CD4-positive, alpha-beta memory T cell (primary cell): ENCODE results near the gene CILP. TPM values are rescaled to one million over a fixed set of nuclear protein-coding genes. Genes with fewer than 3 reads are reported as not detected.

Source experiments
- CTCF ChIA-PET: fragments of 350-600 bp; sonication (Branson Sonifier 250); formaldehyde crosslinking; loops from one replicate; lab custom pipeline; 2021; ENCODE audit warnings: inconsistent platforms; ENCODE audit not compliant: partially characterized antibody; lab: Charles Lee
- POLR2A ChIA-PET: fragments of 350-600 bp; sonication (Branson Sonifier 250); formaldehyde crosslinking; loops from one replicate; lab custom pipeline; 2021; ENCODE audit not compliant: partially characterized antibody; lab: Charles Lee
- DNase-seq, 5 donors: peaks; one replicate each; pipeline versions ENCODE4 v3.0.0 to v3.0.0-alpha.2; 2020 to 2022; ENCODE audit warnings: mixed read lengths in 1 of 5
- H3K27ac ChIP-seq: one replicate; pipeline ENCODE4 v1.7.0; 2013; ENCODE audit warnings: low read depth, low read length
- H3K27me3 ChIP-seq: 2 replicates; pipeline ENCODE4 v1.7.0; 2013; ENCODE audit warnings: mild to moderate bottlenecking, low read length, moderate library complexity; ENCODE audit not compliant: insufficient read depth
- H3K36me3 ChIP-seq: 2 replicates; pipeline ENCODE4 v1.7.0; 2013; ENCODE audit warnings: mild to moderate bottlenecking, low read length, moderate library complexity; ENCODE audit not compliant: insufficient read depth
- H3K4me1 ChIP-seq: 2 replicates; pipeline ENCODE4 v1.7.0; 2013; ENCODE audit warnings: mild to moderate bottlenecking, low read length, moderate library complexity; ENCODE audit not compliant: insufficient read depth
- H3K4me3 ChIP-seq, 2 donors: one replicate each; pipeline ENCODE4 v1.7.0; 2013; ENCODE audit warnings: low read length in 2 of 2, mild to moderate bottlenecking in 1 of 2
- H3K9me3 ChIP-seq, 2 donors: one replicate each; pipeline ENCODE4 v1.7.0; 2013; ENCODE audit warnings: low read length in 2 of 2, control low read depth in 1 of 2; ENCODE audit not compliant: control insufficient read depth in 1 of 2
- H3K27ac Mint-ChIP-seq, 7 donors: one replicate each; pipeline ENCODE4 v1.8.0; 2020 to 2021; ENCODE audit warnings: mixed read lengths in 7 of 7, mild to moderate bottlenecking in 6 of 7, inconsistent platforms in 3 of 7, moderate library complexity in 3 of 7
- H3K27me3 Mint-ChIP-seq, 2 donors: one replicate each; pipeline ENCODE4 v1.8.0; 2020 to 2021; ENCODE audit warnings: mixed read lengths in 2 of 2
- H3K36me3 Mint-ChIP-seq, 2 donors: one replicate each; pipeline ENCODE4 v1.8.0; 2020 to 2021; ENCODE audit warnings: mixed read lengths in 2 of 2, inconsistent platforms in 1 of 2, mild to moderate bottlenecking in 1 of 2
- H3K4me1 Mint-ChIP-seq, 4 donors: one replicate each; pipeline ENCODE4 v1.8.0; 2020 to 2021; ENCODE audit warnings: mixed read lengths in 4 of 4, mild to moderate bottlenecking in 1 of 4
- H3K4me3 Mint-ChIP-seq, 8 donors: one replicate each; pipeline ENCODE4 v1.8.0; 2020 to 2021; ENCODE audit warnings: mixed read lengths in 8 of 8, mild to moderate bottlenecking in 7 of 8, moderate library complexity in 6 of 8, inconsistent platforms in 3 of 8
- H3K9me3 Mint-ChIP-seq, 8 donors: one replicate each; pipeline ENCODE4 v1.8.0; 2020 to 2021; ENCODE audit warnings: mixed read lengths in 8 of 8, mild to moderate bottlenecking in 5 of 8, inconsistent platforms in 3 of 8, moderate library complexity in 1 of 8
- intact Hi-C: fragments of 100-400 bp; cut with micrococcal nuclease; formaldehyde crosslinking; loops from one replicate; pipeline ENCODE4 v1.15.1; 2023
- polyA plus RNA-seq, 2 donors: library from polyadenylated mRNA; unstranded; fragments of 300-500 nt; fragmentation: Illumina TruSeq; gene quantifications; one replicate each; pipeline ENCODE4 v1.2.3, GENCODE V29; 2021
- total RNA-seq, 2 experiments: library from RNA; stranded (reverse); gene quantifications; one replicate each; pipeline ENCODE4 v1.2.3, GENCODE V29; 2021

CILP gene
- total and polyA plus RNA-seq, 4 experiments from 2014 or later, result 0.42 to 0.44 TPM; not detected in 2

DNA sequence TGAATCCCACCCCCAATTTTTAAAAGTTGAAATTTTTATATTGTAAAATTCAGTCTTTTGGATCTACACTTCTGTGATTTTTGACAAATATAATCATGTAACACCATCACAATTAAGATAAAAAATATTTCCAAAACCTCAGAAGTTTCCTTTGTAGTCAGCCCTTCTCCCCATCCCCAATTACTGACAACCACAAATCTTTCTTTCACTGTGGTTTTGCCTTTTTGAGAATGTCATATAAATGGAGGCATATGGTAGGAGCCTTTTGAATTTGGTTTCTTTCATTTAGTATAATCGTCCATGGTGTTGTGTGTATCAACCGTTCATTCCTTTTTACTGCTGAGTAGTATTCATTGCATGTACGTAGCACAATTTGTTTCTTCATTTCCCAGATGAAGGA, 7.9 kb upstream of the CILP start:
- no peaks in the 10 kb centered on the region for H3K4me1 ChIP-seq
- no peaks in the 10 kb centered on the region for H3K9me3 ChIP-seq
- ChIA-PET POLR2A (no interaction called here), CTCF (interaction anchor here (1.1 kb wide), 1 partner anchor 279 kb away, joined by 3 read pairs; no protein-coding TSS in a partner anchor)
- Mint-ChIP-seq H3K9me3 (peaks cover 0 to 2% (median 0%) of the 10 kb centered on the region in 8 donors), H3K27me3 (no peaks in the 10 kb centered on the region), H3K4me3 (no peak overlapping the region), H3K27ac (no peak overlapping the region), H3K36me3 (no peaks in the 10 kb centered on the region), H3K4me1 (peaks cover 0 to 4% (median 2%) of the 10 kb centered on the region in 4 donors)
- no peak overlapping the region for H3K4me3 ChIP-seq
- intact Hi-C loops, result no loop called here
- DNase-seq, result no peak
- no peak overlapping the region for H3K27ac ChIP-seq
- H3K36me3 ChIP-seq, result no peaks in the 10 kb centered on the region
- H3K27me3 ChIP-seq, result no peaks in the 10 kb centered on the region

DNA sequence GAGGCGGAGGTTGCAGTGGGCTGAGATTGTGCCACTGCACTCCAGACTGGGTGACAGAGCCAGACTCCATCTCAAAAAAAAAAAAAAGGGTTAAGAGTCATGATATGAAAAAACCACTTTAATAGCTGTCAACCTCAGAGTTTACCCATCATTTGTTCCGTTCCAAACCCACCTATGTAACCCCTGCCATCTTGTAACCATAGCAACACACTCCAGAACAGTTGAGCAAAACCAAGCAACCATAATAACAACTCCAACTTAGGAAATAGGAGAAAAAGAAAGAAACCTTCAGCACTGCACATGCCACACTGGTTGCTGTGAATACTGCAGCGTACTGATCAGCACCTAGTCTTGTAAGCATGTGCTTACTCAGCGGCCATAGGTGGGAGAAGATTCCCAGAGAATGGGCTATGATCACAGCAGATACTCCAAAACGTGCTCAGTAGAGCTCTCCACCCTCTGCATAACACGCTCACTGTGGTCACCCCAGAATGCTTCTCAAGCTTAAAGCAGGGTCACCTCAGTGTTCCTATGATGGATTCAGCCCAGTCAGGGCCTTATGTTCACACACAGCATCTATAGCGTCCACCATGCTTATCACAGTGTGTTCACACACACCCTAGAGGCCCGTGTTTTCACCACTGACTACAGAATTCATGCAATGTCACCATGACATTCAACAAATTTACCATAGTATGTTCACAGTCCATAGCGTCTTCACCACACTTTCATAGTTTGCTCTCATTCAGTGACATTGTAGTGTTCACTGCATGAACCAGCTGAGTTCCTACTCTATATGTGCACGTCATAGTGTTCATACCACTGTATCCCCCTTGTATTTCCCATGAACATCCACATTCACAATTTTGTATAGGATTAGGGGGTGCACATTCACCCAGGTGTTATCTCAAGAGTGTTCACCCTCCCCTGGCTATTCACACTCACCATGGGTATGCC, 6.5 kb upstream of the CILP start:
- Mint-ChIP-seq H3K4me1 (peaks cover 0 to 4% (median 2%) of the 10 kb centered on the region in 4 donors), H3K27ac (no peak overlapping the region), H3K36me3 (no peaks in the 10 kb centered on the region), H3K27me3 (no peaks in the 10 kb centered on the region), H3K9me3 (peaks cover 0 to 2% (median 0%) of the 10 kb centered on the region in 8 donors), H3K4me3 (no peak overlapping the region)
- Histone ChIP-seq H3K4me1 (no peaks in the 10 kb centered on the region), H3K27ac (no peak overlapping the region), H3K9me3 (no peaks in the 10 kb centered on the region), H3K4me3 (no peak overlapping the region), H3K27me3 (no peaks in the 10 kb centered on the region), H3K36me3 (no peaks in the 10 kb centered on the region)
- POLR2A ChIA-PET, result interaction anchor here (1.6 kb wide), 1 partner anchor 87 kb away, joined by 3 read pairs; no protein-coding TSS in a partner anchor
- intact Hi-C loops, result no loop called here
- DNase-seq, result no peak
- CTCF ChIA-PET, result no interaction called here

DNA sequence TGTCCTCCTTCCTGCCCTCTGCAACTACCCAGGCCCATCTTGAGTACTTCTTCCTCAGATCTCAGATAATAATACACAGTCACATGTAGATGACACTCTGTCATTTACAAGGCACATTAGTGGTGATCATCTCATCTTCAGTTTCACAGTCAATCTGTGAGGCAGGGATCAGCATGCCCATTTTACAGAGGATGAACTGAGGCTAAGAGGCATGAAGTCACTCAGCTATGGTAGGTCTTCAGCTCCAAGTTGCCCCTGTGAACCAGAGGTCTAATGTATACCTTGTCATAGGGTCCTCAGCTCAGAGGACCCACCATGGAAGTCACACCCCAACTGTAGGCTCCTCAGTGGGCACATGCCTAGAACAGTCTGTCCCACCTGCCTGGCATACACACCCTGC, 4.2 kb upstream of the CILP start:
- H3K36me3 Mint-ChIP-seq, result no peaks in the 10 kb centered on the region
- no peaks in the 10 kb centered on the region for H3K4me1 ChIP-seq
- H3K36me3 ChIP-seq, result no peaks in the 10 kb centered on the region
- H3K27ac Mint-ChIP-seq, result peak overlapping the region in 1 of 7 donors; percentile 57
- peaks cover 0 to 4% (median 2%) of the 10 kb centered on the region in 4 donors for H3K4me1 Mint-ChIP-seq
- no peaks in the 10 kb centered on the region for H3K27me3 ChIP-seq
- POLR2A ChIA-PET, result no interaction called here
- H3K27me3 Mint-ChIP-seq, result peaks cover 0 to 1% of the 10 kb centered on the region in 2 donors
- H3K4me3 Mint-ChIP-seq, result no peak overlapping the region
- H3K27ac ChIP-seq, result no peak overlapping the region
- DNase-seq, result no peak
- CTCF ChIA-PET, result interaction anchor here (1.7 kb wide), 1 partner anchor 82 kb away, joined by 5 read pairs; no protein-coding TSS in a partner anchor
- no peak overlapping the region for H3K4me3 ChIP-seq
- intact Hi-C loops, result no loop called here
- no peaks in the 10 kb centered on the region for H3K9me3 ChIP-seq
- H3K9me3 Mint-ChIP-seq, result peaks cover 0 to 2% (median 0%) of the 10 kb centered on the region in 8 donors

DNA sequence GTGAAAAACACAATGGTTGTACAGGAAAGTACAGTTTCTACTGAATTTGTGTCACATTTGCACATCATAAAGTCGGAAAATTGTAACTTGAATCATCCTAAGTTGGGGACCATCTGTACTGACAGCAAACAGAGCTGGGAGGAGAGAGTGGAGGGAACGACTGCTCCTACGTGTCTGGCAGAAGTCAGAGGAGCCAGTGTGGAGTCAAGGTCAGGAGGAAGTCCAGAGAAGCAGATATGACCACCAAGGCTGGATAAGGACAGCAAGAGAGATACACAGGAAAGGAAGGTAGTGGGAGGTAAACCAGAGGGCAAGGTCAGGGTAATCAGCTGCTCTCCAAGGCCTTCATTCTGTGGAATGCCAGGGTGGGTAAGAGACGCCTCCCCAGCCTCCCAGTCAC, 2.7 kb upstream of the CILP start:
- CTCF ChIA-PET, result no interaction called here
- H3K9me3 Mint-ChIP-seq, result peaks cover 0 to 2% (median 0%) of the 10 kb centered on the region in 8 donors
- POLR2A ChIA-PET, result no interaction called here
- H3K27me3 Mint-ChIP-seq, result peaks cover 0 to 1% of the 10 kb centered on the region in 2 donors
- intact Hi-C loops, result no loop called here
- DNase-seq, result no peak
- no peak overlapping the region for H3K4me3 ChIP-seq
- no peak overlapping the region for H3K27ac Mint-ChIP-seq
- H3K9me3 ChIP-seq, result no peaks in the 10 kb centered on the region
- no peaks in the 10 kb centered on the region for H3K36me3 Mint-ChIP-seq
- no peak overlapping the region for H3K4me3 Mint-ChIP-seq
- H3K4me1 Mint-ChIP-seq, result peaks cover 0 to 4% (median 1%) of the 10 kb centered on the region in 4 donors
- H3K36me3 ChIP-seq, result no peaks in the 10 kb centered on the region
- no peak overlapping the region for H3K27ac ChIP-seq
- H3K27me3 ChIP-seq, result no peaks in the 10 kb centered on the region
- H3K4me1 ChIP-seq, result no peaks in the 10 kb centered on the region

GRCh38 chr15:65213241-65213640, 2.0 kb upstream of the CILP start:
- no peak for DNase-seq
- Mint-ChIP-seq H3K9me3 (peaks cover 0 to under 1% (median 0%) of the 10 kb centered on the region in 8 donors), H3K4me3 (no peak overlapping the region), H3K27me3 (peaks cover 0 to 1% of the 10 kb centered on the region in 2 donors), H3K4me1 (peaks cover 0 to 2% (median under 1%) of the 10 kb centered on the region in 4 donors), H3K27ac (no peak overlapping the region), H3K36me3 (no peaks in the 10 kb centered on the region)
- H3K36me3 ChIP-seq, result no peaks in the 10 kb centered on the region
- H3K4me1 ChIP-seq, result no peaks in the 10 kb centered on the region
- CTCF ChIA-PET, result no interaction called here
- no peak overlapping the region for H3K27ac ChIP-seq
- no peaks in the 10 kb centered on the region for H3K27me3 ChIP-seq
- intact Hi-C loops, result no loop called here
- H3K4me3 ChIP-seq, result no peak overlapping the region
- POLR2A ChIA-PET, result no interaction called here
- H3K9me3 ChIP-seq, result no peaks in the 10 kb centered on the region

DNA sequence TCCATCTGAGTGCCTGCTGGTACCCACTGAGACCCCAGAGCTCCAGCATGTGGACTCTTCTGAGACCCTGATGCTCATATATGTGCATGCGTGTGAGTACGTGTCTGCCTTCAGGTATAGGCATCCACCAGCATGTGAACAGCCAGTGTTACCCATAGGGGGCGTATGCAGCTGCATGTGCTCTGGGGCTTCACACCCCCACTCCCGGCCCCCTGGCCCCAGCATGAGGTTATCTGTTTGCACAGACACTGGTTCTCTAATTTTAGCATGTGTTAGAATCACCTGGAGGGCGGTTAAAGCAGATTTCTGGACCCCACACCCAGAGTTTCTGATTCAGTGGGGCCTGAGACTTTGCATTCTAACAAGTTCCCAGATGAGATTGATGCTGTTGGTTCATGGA, 824 bp upstream of the CILP start:
- Mint-ChIP-seq H3K9me3 (no peaks in the 10 kb centered on the region), H3K4me1 (no peaks in the 10 kb centered on the region), H3K4me3 (no peak overlapping the region), H3K27me3 (peaks cover 0 to 3% of the 10 kb centered on the region in 2 donors), H3K27ac (no peak overlapping the region), H3K36me3 (no peaks in the 10 kb centered on the region)
- Histone ChIP-seq H3K27me3 (no peaks in the 10 kb centered on the region), H3K4me3 (no peak overlapping the region), H3K4me1 (no peaks in the 10 kb centered on the region), H3K27ac (no peak overlapping the region), H3K36me3 (no peaks in the 10 kb centered on the region), H3K9me3 (no peaks in the 10 kb centered on the region)
- intact Hi-C loops, result loop anchor here (1.0 kb wide), 1 partner anchor 85 kb away; no protein-coding TSS in a partner anchor
- DNase-seq, result peak in 4 of 5 donors; percentile 12 to 19 (median 14)
- ChIA-PET CTCF (interaction anchor here (0.9 to 1.3 kb wide), 4 partner anchors 18 to 86 kb away, joined by 3 to 5 read pairs (median 4); no protein-coding TSS in a partner anchor), POLR2A (no interaction called here)

DNA sequence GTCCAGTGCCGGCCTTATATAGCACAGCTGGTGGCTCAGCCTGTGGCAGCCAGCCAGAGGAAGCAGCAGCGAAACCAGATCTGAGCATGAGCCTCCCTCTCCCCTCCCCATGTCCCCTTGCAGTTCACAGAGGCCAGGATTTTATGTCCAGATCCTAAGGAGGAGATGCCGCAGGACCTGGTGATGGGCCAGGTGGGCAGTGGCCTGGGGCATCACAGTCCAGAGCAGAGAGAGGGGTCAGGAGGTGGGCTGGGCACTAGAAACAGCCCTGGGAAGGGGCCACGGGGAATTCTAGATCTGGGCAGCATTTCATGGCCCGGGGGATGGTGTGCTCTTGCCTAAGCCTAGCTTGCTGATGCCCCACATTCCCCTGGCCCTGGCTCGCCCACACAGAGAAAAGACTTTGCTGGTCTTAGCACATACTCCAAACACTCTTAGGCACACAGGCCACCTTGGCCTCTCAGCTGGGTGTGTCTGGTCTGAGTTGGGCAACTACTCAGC, 259 bp upstream of the CILP start:
- ChIA-PET POLR2A (no interaction called here), CTCF (interaction anchor here (0.9 to 1.3 kb wide), 4 partner anchors 17 to 86 kb away, joined by 3 to 5 read pairs (median 4); no protein-coding TSS in a partner anchor)
- Histone ChIP-seq H3K27me3 (no peaks in the 10 kb centered on the region), H3K4me3 (no peak overlapping the region), H3K36me3 (no peaks in the 10 kb centered on the region), H3K27ac (no peak overlapping the region), H3K4me1 (no peaks in the 10 kb centered on the region), H3K9me3 (no peaks in the 10 kb centered on the region)
- no peak for DNase-seq
- no peaks in the 10 kb centered on the region for H3K4me1 Mint-ChIP-seq
- H3K4me3 Mint-ChIP-seq, result no peak overlapping the region
- H3K9me3 Mint-ChIP-seq, result no peaks in the 10 kb centered on the region
- H3K27me3 Mint-ChIP-seq, result peaks cover 0 to 5% of the 10 kb centered on the region in 2 donors
- intact Hi-C loops, result no loop called here
- H3K36me3 Mint-ChIP-seq, result no peaks in the 10 kb centered on the region
- no peak overlapping the region for H3K27ac Mint-ChIP-seq
